A549 (cell line): ENCODE data around the gene NDUFV3. TPM values are rescaled to one million over a fixed set of nuclear protein-coding genes. Genes with fewer than 3 reads are reported as not detected.

Experiments used
- ATAC-seq, 2 experiments: fragments of 200-7000 bp in 1 of 2; fragments of >200 bp in 1 of 2; cut with Nextera tagmentation in 1 of 2; cut with Tn5 transposase in 1 of 2; 3 replicates each; pipeline versions ENCODE4 v1.8.0 to v1.9.1; 2018 to 2020; ENCODE audit warnings: mild to moderate bottlenecking in 1 of 2, moderate library complexity in 1 of 2
- CTCF ChIA-PET: fragments of 300-600 bp; sonication (Branson Sonifier 250); formaldehyde crosslinking; extraction: SDS; loops from one replicate; lab custom pipeline; 2021; ENCODE audit warnings: antibody characterized with exemption, inconsistent platforms; lab: Yijun Ruan, JAX
- POLR2A ChIA-PET: fragments of 350-600 bp; formaldehyde crosslinking; extraction: SDS; loops from one replicate; lab custom pipeline; 2021; ENCODE audit warnings: antibody characterized with exemption, inconsistent platforms; lab: Yijun Ruan, JAX
- DNase-seq, 2 experiments: peaks; one replicate each; pipeline versions ENCODE4 v3.0.0 to v3.0.0-alpha.2; 2011 to 2016; ENCODE audit warnings: low read depth in 1 of 2, low spot score in 1 of 2
- FAIRE-seq: peaks from 2 replicates; lab custom pipeline; 2011; peaks lifted over from hg19 to GRCh38; lab: Jason Lieb, UNC
- H3K27ac ChIP-seq, 2 experiments: fragments of >200 bp; sonication (Bioruptor Twin); formaldehyde crosslinking; 3 replicates each; pipeline ENCODE4 v1.5.1; 2016 to 2017
- H3K4me1 ChIP-seq: fragments of >200 bp; sonication (Bioruptor Twin); formaldehyde crosslinking; 3 replicates; pipeline ENCODE4 v1.6.1; 2016
- H3K4me2 ChIP-seq: fragments of >200 bp; sonication (Bioruptor Twin); formaldehyde crosslinking; 3 replicates; pipeline ENCODE4 v1.6.1; 2016
- H3K4me3 ChIP-seq: fragments of >200 bp; sonication (Bioruptor Twin); formaldehyde crosslinking; 3 replicates; pipeline ENCODE4 v1.5.1; 2016
- H3K9me3 ChIP-seq: fragments of >200 bp; sonication (Bioruptor Twin); formaldehyde crosslinking; 3 replicates; pipeline ENCODE4 v1.6.1; 2016
- BCL3 ChIP-seq: fragments of >200 bp; sonication (Bioruptor Twin); formaldehyde crosslinking; IDR thresholded peaks from 3 replicates; pipeline ENCODE4 v1.6.1; 2016
- CBX2 ChIP-seq: fragments of 200-600 bp; sonication (generic); IDR thresholded peaks from 2 replicates; pipeline ENCODE4 v1.6.1; 2016; ENCODE audit warnings: low read depth, mild to moderate bottlenecking, borderline replicate concordance
- E2F6 ChIP-seq: IDR thresholded peaks from 2 replicates; pipeline ENCODE4 v1.6.1; 2012; ENCODE audit warnings: low read depth, borderline replicate concordance
- EHMT2 ChIP-seq: fragments of 200-600 bp; sonication (generic); IDR thresholded peaks from 2 replicates; pipeline ENCODE4 v1.6.1; 2016; ENCODE audit warnings: antibody characterized with exemption, low read depth, mild to moderate bottlenecking, moderate library complexity
- ELK1 ChIP-seq: fragments of 150-350 bp; IDR thresholded peaks from 2 replicates; pipeline ENCODE4 v1.6.1; 2014; ENCODE audit warnings: low read depth, mild to moderate bottlenecking, low read length
- EP300 ChIP-seq, 2 experiments: fragments of >200 bp; sonication (Bioruptor Twin); formaldehyde crosslinking; IDR thresholded peaks; 2 replicates in 1 of 2; 3 replicates in 1 of 2; pipeline ENCODE4 v1.6.1; 2016 to 2017
- FOSB ChIP-seq: fragments of 250-450 bp; sonication (Bioruptor Pico); IDR thresholded peaks from 2 replicates; pipeline ENCODE4 v1.5.0; 2020; ENCODE audit warnings: mild to moderate bottlenecking, moderate library complexity
- FOSL2 ChIP-seq, 2 experiments: fragments of 450-650 bp in 1 of 2; fragments of >200 bp in 1 of 2; sonication (Bioruptor Twin) in 1 of 2; formaldehyde crosslinking; IDR thresholded peaks; 2 replicates each; pipeline versions ENCODE4 v1.5.0 to v1.6.1; 2016 to 2020; ENCODE audit warnings: mild to moderate bottlenecking in 1 of 2, moderate library complexity in 1 of 2
- GATA3 ChIP-seq: IDR thresholded peaks from 2 replicates; pipeline ENCODE4 v1.6.1; 2012; ENCODE audit warnings: borderline replicate concordance
- JUN ChIP-seq, 2 experiments: fragments of >200 bp; sonication (Bioruptor Twin); formaldehyde crosslinking; IDR thresholded peaks; 2 replicates in 1 of 2; 3 replicates in 1 of 2; pipeline ENCODE4 v1.6.1; 2016 to 2017
- KDM1A ChIP-seq: fragments of 200-600 bp; sonication (generic); IDR thresholded peaks from 2 replicates; pipeline ENCODE4 v1.6.1; 2016; ENCODE audit warnings: low read depth, mild to moderate bottlenecking
- KDM5A ChIP-seq: fragments of 200-600 bp; sonication (generic); IDR thresholded peaks from 2 replicates; pipeline ENCODE4 v1.6.1; 2016; ENCODE audit warnings: antibody characterized with exemption, mild to moderate bottlenecking
- MAX ChIP-seq: IDR thresholded peaks from 2 replicates; pipeline ENCODE4 v1.6.1; 2012
- MAZ ChIP-seq: fragments of 150-350 bp; IDR thresholded peaks from 2 replicates; pipeline ENCODE4 v1.6.1; 2014; ENCODE audit warnings: antibody characterized with exemption, low read depth, low read length, borderline replicate concordance
- NR3C1 ChIP-seq: fragments of >200 bp; sonication (Bioruptor Twin); formaldehyde crosslinking; IDR thresholded peaks from 3 replicates; pipeline ENCODE4 v1.6.1; 2017
- PBX3 ChIP-seq: IDR thresholded peaks from 2 replicates; pipeline ENCODE4 v1.6.1; 2012
- REST ChIP-seq: fragments of 200-600 bp; sonication (generic); IDR thresholded peaks from 2 replicates; pipeline ENCODE4 v1.6.1; 2016; ENCODE audit warnings: antibody characterized with exemption, mild to moderate bottlenecking, moderate library complexity
- RNF2 ChIP-seq: fragments of 200-600 bp; sonication (generic); IDR thresholded peaks from 2 replicates; pipeline ENCODE4 v1.6.1; 2016; ENCODE audit warnings: low read depth, mild to moderate bottlenecking, antibody characterized with exemption, moderate library complexity, borderline replicate concordance
- TFCP2L1 ChIP-seq: fragments of 250-450 bp; sonication (Bioruptor Pico); IDR thresholded peaks from 2 replicates; pipeline ENCODE4 v1.5.0; 2021; ENCODE audit warnings: mild to moderate bottlenecking
- WGBS: methylation state at CpG from one replicate; pipeline ENCODE4 v1.1.6; 2017; ENCODE audit errors: missing lambda C conversion rate; 5-methylcytosine and 5-hydroxymethylcytosine counted together
- polyA plus RNA-seq, 4 experiments: library from polyadenylated mRNA; depleted of rRNA in 3 of 4; stranded (reverse); fragments of >200 nt; fragmentation: RNase III in 1 of 4; extraction: RNeasy Plus Mini Kit Qiagen cat#74134 plus additional on column Dnase treatment in 1 of 4; gene quantifications; 2 replicates in 3 of 4; 3 replicates in 1 of 4; pipeline ENCODE4 v1.2.3, GENCODE V29; 2011 to 2017

The NDUFV3 gene
- polyA plus RNA-seq, 2 of the 4 experiments (the other 2 are of a cell fraction): 17.1 to 20.7 TPM

- Histone ChIP-seq H3K9me3 (no peaks in the 10 kb centered on the region), H3K4me2 (no peak overlapping the region), H3K4me3 (no peak overlapping the region), H3K27ac (no peak overlapping the region), H3K4me1 (no peaks in the 10 kb centered on the region)
- 95% methylated on average over 20 of the region's 29 CpGs for WGBS
- no peak for ATAC-seq
- no peak for FAIRE-seq
- POLR2A ChIA-PET: interaction anchor here (0.5 kb wide), 1 partner anchor 27 kb away, joined by 4 read pairs; no protein-coding TSS in a partner anchor
- TF ChIP-seq MAZ (no peak), CBX2 (no peak), FOSB (CRISPR knock-in tag) (no peak), MAX (no peak), NR3C1 (no peak), E2F6 (no peak), BCL3 (no peak), ELK1 (no peak), PBX3 (no peak), GATA3 (no peak), RNF2 (no peak), TFCP2L1 (CRISPR knock-in tag) (no peak), FOSL2 (IDR thresholded peaks at IDR 0.05) (no peak), FOSL2 (CRISPR knock-in tag; IDR thresholded peaks at IDR 0.05) (no peak), EHMT2 (no peak), EP300 (IDR thresholded peaks at IDR 0.05) (no peak), JUN (IDR thresholded peaks at IDR 0.05) (no peak), KDM1A (no peak)
- CTCF ChIA-PET: interaction anchor here (0.6 kb wide), 1 partner anchor 936 kb away, joined by 3 read pairs; no protein-coding TSS in a partner anchor
- no peak for DNase-seq
These were observed 43.2 kb upstream of the NDUFV3 start for GRCh38 chr21:42849759-42850412.

GRCh38 chr21:42850463-42850862, 42.6 kb upstream of the NDUFV3 start:
- TF ChIP-seq KDM5A (no peak), REST (no peak)
- CTCF ChIA-PET: no interaction called here
- DNase-seq: no peak
- no peak for FAIRE-seq
- 90% methylated on average over 3 of the region's 10 CpGs for WGBS
- Histone ChIP-seq H3K4me1 (no peaks in the 10 kb centered on the region), H3K27ac (no peak overlapping the region), H3K4me2 (no peak overlapping the region), H3K9me3 (no peaks in the 10 kb centered on the region), H3K4me3 (no peak overlapping the region)
- POLR2A ChIA-PET: no interaction called here
- no peak for ATAC-seq
